ENCODE data around the gene ETNK1. TPM values are rescaled to one million over a fixed set of nuclear protein-coding genes. Genes with fewer than 3 reads are reported as not detected.

ETNK1 gene
- total and polyA plus RNA-seq, 3 donors from 2014 or later, result 61.3 to 81.4 (median 66.7) TPM

GRCh38 chr12:22640851-22641250 is 15.9 kb downstream of the ETNK1 start:
- Histone ChIP-seq H3K27ac (no peak overlapping the region), H3K4me1 (no peaks in the 10 kb centered on the region), H3K36me3 (ENCODE audit: low read depth, missing control alignments) (no peaks in the 10 kb centered on the region), H3K9me3 (no peaks in the 10 kb centered on the region), H3K4me3 (no peak overlapping the region), H3K27me3 (no peaks in the 10 kb centered on the region)
- no peak for DNase-seq
- intact Hi-C loops (cut with DNase I; ENCODE audit: low total_unique reads), result no loop called here
- 95 to 100% methylated on average over 2 of the region's 2 CpGs for WGBS, 2 donors
- TF ChIP-seq POLR2A (IDR thresholded peaks at IDR 0.05), result no peak
- TF ChIP-seq CTCF (IDR thresholded peaks at IDR 0.05), result no peak

- intact Hi-C loops (cut with DNase I; ENCODE audit: low total_unique reads), result no loop called here
- Histone ChIP-seq H3K27me3 (no peaks in the 10 kb centered on the region), H3K27ac (no peak overlapping the region), H3K4me3 (no peak overlapping the region), H3K9me3 (no peaks in the 10 kb centered on the region), H3K36me3 (ENCODE audit: low read depth, missing control alignments) (no peaks in the 10 kb centered on the region), H3K4me1 (no peaks in the 10 kb centered on the region)
- 76 to 77% methylated on average over 3 of the region's 3 CpGs for WGBS, 2 donors
- DNase-seq, result no peak
- TF ChIP-seq POLR2A (IDR thresholded peaks at IDR 0.05) (no peak), CTCF (IDR thresholded peaks at IDR 0.05) (no peak)
Measured at GRCh38 chr12:22641353-22642053, 16.5 kb downstream of the ETNK1 start.

- no peaks in the 10 kb centered on the region for H3K36me3 ChIP-seq (ENCODE audit: low read depth, missing control alignments)
Measured at GRCh38 chr12:22648668-22649067, 23.7 kb downstream of the ETNK1 start.

GRCh38 chr12:22653075-22653474 is 28.1 kb downstream of the ETNK1 start:
- no peak overlapping the region for H3K27ac ChIP-seq
- WGBS, 2 donors, result 74 to 83% methylated on average over 2 of the region's 2 CpGs
- H3K4me3 ChIP-seq, result no peak overlapping the region
- no peaks in the 10 kb centered on the region for H3K4me1 ChIP-seq
- DNase-seq, result no peak
- no peaks in the 10 kb centered on the region for H3K36me3 ChIP-seq (ENCODE audit: low read depth, missing control alignments)
- H3K9me3 ChIP-seq, result no peaks in the 10 kb centered on the region
- no peak for TF ChIP-seq CTCF (IDR thresholded peaks at IDR 0.05)
- TF ChIP-seq POLR2A (IDR thresholded peaks at IDR 0.05), result no peak
- intact Hi-C loops (cut with DNase I; ENCODE audit: low total_unique reads), result no loop called here
- no peaks in the 10 kb centered on the region for H3K27me3 ChIP-seq

More at GRCh38 chr12:22648668-22649067, 23.7 kb downstream of the ETNK1 start:
- H3K27me3 ChIP-seq, result no peaks in the 10 kb centered on the region
- no peak overlapping the region for H3K4me3 ChIP-seq
- DNase-seq, result no peak
- no peak overlapping the region for H3K27ac ChIP-seq
- TF ChIP-seq POLR2A (IDR thresholded peaks at IDR 0.05) (no peak), CTCF (IDR thresholded peaks at IDR 0.05) (no peak)
- intact Hi-C loops (cut with DNase I; ENCODE audit: low total_unique reads), result no loop called here
- no peaks in the 10 kb centered on the region for H3K9me3 ChIP-seq
- no peaks in the 10 kb centered on the region for H3K4me1 ChIP-seq
- WGBS, 2 donors, result 96 to 97% methylated on average over 3 of the region's 3 CpGs

- no peak for TF ChIP-seq POLR2A (IDR thresholded peaks at IDR 0.05)
- no peak for TF ChIP-seq CTCF (IDR thresholded peaks at IDR 0.05)
- H3K4me3 ChIP-seq, result no peak overlapping the region
- H3K27me3 ChIP-seq, result no peaks in the 10 kb centered on the region
- no peak for DNase-seq
- intact Hi-C loops (cut with DNase I; ENCODE audit: low total_unique reads), result no loop called here
- no peak overlapping the region for H3K27ac ChIP-seq
- no peaks in the 10 kb centered on the region for H3K9me3 ChIP-seq
- no peaks in the 10 kb centered on the region for H3K4me1 ChIP-seq
- H3K36me3 ChIP-seq (ENCODE audit: low read depth, missing control alignments), result no peaks in the 10 kb centered on the region
Measured at GRCh38 chr12:22653791-22654190, 28.8 kb downstream of the ETNK1 start.
